ENCODE results near the gene FTO. TPM values are rescaled to one million over a fixed set of nuclear protein-coding genes. Genes with fewer than 3 reads are reported as not detected.

Gene FTO
- total and polyA plus RNA-seq, 2 of the 8 experiments (the other 6 are each of a cell fraction or from before 2014, with no cell fraction given): 34.5 to 59.8 TPM

- WGBS, 2 experiments (ENCODE audit: extremely low coverage in 1 of 2, insufficient coverage in 1 of 2, insufficient read length in 1 of 2, insufficient replicate concordance in 2 of 2, low coverage in 1 of 2, low lambda C conversion rate in 2 of 2, missing lambda C conversion rate in 1 of 2): 96% methylated on average over 3 of the region's 3 CpGs; no CpG with 5 or more reads in 1 of the 2 experiments
- Histone ChIP-seq H4K20me1 (replicated peaks in 1 of 2; ENCODE audit: control insufficient read depth in 1 of 2, insufficient read depth in 2 of 2, low read length in 2 of 2) (no peaks in the 10 kb centered on the region), H3K56ac (replicated peaks; ENCODE audit: insufficient read length, low read depth, low read length) (no peak overlapping the region), H2BK15ac (ENCODE audit: low read length) (no peak overlapping the region), H2BK120ac (replicated peaks; ENCODE audit: low read depth, low read length) (no peak overlapping the region), H3K27ac (ENCODE audit: low read depth, low read length) (no peak overlapping the region), H3K23me2 (ENCODE audit: low read depth, low read length) (no peaks in the 10 kb centered on the region), H2BK12ac (ENCODE audit: low read depth, low read length) (no peak overlapping the region), H3K79me2 (ENCODE audit: control insufficient read depth in 1 of 2, insufficient read depth in 2 of 2, low read length in 2 of 2) (no peaks in the 10 kb centered on the region), H3K23ac (ENCODE audit: insufficient read length) (no peak overlapping the region), H3K14ac (ENCODE audit: insufficient read length) (no peak overlapping the region), H3K79me1 (ENCODE audit: low read depth, low read length) (no peaks in the 10 kb centered on the region), H3K4me1 (replicated peaks in 1 of 4; ENCODE audit: control insufficient read depth in 3 of 4, insufficient read depth in 4 of 4, low read length in 3 of 4) (no peaks in the 10 kb centered on the region), H4K8ac (ENCODE audit: extremely low read depth, insufficient read depth, low read length) (no peak overlapping the region), H3K4me3 (ENCODE audit: extremely low read depth in 1 of 4, insufficient read depth in 2 of 4, low read depth in 3 of 4, low read length in 4 of 4) (no peak overlapping the region), H3K4ac (replicated peaks; ENCODE audit: insufficient read length, low read depth, low read length) (no peak overlapping the region), H4K91ac (replicated peaks; ENCODE audit: insufficient read length, low read length) (no peak overlapping the region), H2AK5ac (ENCODE audit: low read depth, low read length) (no peak overlapping the region), H2AFZ (ENCODE audit: low read length) (no peak overlapping the region), H3K9me3 (ENCODE audit: insufficient read depth in 2 of 2, low read depth in 1 of 2, low read length in 1 of 2) (no peaks in the 10 kb centered on the region), H2BK20ac (ENCODE audit: low read length) (no peak overlapping the region), H3K36me3 (ENCODE audit: control insufficient read depth in 2 of 4, insufficient read depth in 4 of 4, low read length in 3 of 4) (no peaks in the 10 kb centered on the region), H3K4me2 (ENCODE audit: insufficient read depth in 1 of 2, low read depth in 2 of 2, low read length in 2 of 2) (no peak overlapping the region), H4K5ac (ENCODE audit: insufficient read length, low read depth, low read length) (no peak overlapping the region), H2BK5ac (ENCODE audit: low read depth, low read length) (no peak overlapping the region), H3K9ac (replicated peaks in 1 of 4; ENCODE audit: extremely low read depth in 1 of 4, low read depth in 3 of 4, low read length in 3 of 4) (no peak overlapping the region), H3K18ac (ENCODE audit: extremely low read depth, low read length) (no peak overlapping the region), H3K27me3 (replicated peaks in 1 of 4; ENCODE audit: control insufficient read depth in 3 of 4, extremely low read depth in 1 of 4, insufficient read depth in 3 of 4, low read length in 3 of 4) (no peaks in the 10 kb centered on the region)
- CTCF ChIA-PET (ENCODE audit: partially characterized antibody): interaction anchor here (0.8 to 1.0 kb wide), 3 partner anchors 21 to 83 kb away, joined by 3 read pairs; no protein-coding TSS in a partner anchor
- TF ChIP-seq ASH2L (IDR thresholded peaks at IDR 0.05; ENCODE audit: low read length) (no peak), SP1 (IDR thresholded peaks at IDR 0.05; ENCODE audit: low read depth, low read length) (no peak), BCL11A (IDR thresholded peaks at IDR 0.05; ENCODE audit: low read depth in 2 of 2, low read length in 2 of 2) (no peak), SIX5 (IDR thresholded peaks at IDR 0.05; ENCODE audit: low read depth, low read length) (no peak), RXRA (IDR thresholded peaks at IDR 0.05; ENCODE audit: insufficient read depth, low read depth, low read length) (no peak)
- POLR2A ChIA-PET (ENCODE audit: partially characterized antibody): no interaction called here
- DNase-seq (ENCODE audit: low read depth in 1 of 2, low spot score in 2 of 2): no peak
- no peak for FAIRE-seq
Observed at GRCh38 chr16:54200161-54200534, 496.2 kb downstream of the FTO start.

All from H1 (cell line).